BLaER1 (cell line): Measurements from ENCODE around the gene MOB2.
A peak's percentile ranks its signal among the peaks of the same experiment; 100 is the strongest.
"Not testable (repeated sequence)": the region's sequence is repeated elsewhere in the genome, so short reads cannot be mapped to it uniquely, and the experiment has no call there.

ENCODE experiments used
- H3K27ac ChIP-seq: shearing (Covaris generic); formaldehyde crosslinking; 2 replicates; pipeline ENCODE4 v1.8.1; 2022
- H3K27me3 ChIP-seq: shearing (Covaris generic); formaldehyde crosslinking; 2 replicates; pipeline ENCODE4 v1.8.1; 2022
- H3K36me3 ChIP-seq: shearing (Covaris generic); formaldehyde crosslinking; 2 replicates; pipeline ENCODE4 v1.8.1; 2022
- H3K4me1 ChIP-seq: shearing (Covaris generic); formaldehyde crosslinking; 2 replicates; pipeline ENCODE4 v1.8.1; 2022
- H3K4me2 ChIP-seq: shearing (Covaris generic); formaldehyde crosslinking; 2 replicates; pipeline ENCODE4 v1.8.1; 2022
- H3K4me3 ChIP-seq: shearing (Covaris generic); formaldehyde crosslinking; 2 replicates; pipeline ENCODE4 v1.8.1; 2022
- H3K9ac ChIP-seq: shearing (Covaris generic); formaldehyde crosslinking; 2 replicates; pipeline ENCODE4 v1.8.1; 2022
- H3K9me3 ChIP-seq: shearing (Covaris generic); formaldehyde crosslinking; 2 replicates; pipeline ENCODE4 v1.8.1; 2022
- H4K20me1 ChIP-seq: shearing (Covaris generic); formaldehyde crosslinking; 2 replicates; pipeline ENCODE4 v1.8.1; 2022
- Cebpa-rat ChIP-seq: shearing (Covaris generic); IDR thresholded peaks from 2 replicates; pipeline ENCODE4 v1.8.1; 2022

MOB2 gene

DNA sequence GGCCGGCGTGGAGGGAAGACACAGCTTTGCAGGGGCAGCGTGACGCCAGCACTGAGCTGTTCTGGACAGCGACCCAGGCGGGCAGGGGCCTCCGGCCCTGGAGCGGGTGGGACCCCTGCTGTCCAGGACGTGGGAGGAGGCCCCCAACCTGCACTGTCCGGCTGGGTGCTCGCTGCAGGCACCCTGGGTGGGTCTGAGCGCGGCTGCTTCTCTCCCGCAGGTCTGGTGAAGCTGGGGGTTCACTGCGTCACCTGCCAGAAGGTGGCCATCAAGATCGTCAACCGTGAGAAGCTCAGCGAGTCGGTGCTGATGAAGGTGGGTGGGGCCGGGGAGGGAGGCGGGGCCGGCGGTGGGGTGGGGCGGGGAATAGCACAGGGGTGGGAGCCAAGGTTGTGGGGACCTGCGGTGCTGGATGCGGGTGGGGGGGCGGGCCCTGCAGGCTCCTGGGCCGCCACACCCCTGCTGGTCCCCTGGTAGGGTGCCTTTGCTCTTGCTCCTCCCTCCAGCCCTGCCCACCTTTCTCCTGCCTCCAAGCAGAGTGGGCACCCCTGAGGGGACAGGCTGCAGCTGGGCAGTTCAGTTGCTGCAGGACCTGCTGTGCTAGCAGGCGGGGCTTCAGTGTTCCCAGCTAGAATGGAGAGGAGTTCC is 50.6 kb downstream of the MOB2 start:
- peaks cover 35% of the 10 kb centered on the region for H3K4me1 ChIP-seq
- no peak overlapping the region for H3K9ac ChIP-seq
- 0 out of 2 replicates have a peak overlapping the region, but pooled peaks have one; percentile 11 for H3K4me3 ChIP-seq
- peaks cover 4% of the 10 kb centered on the region; the same call in 1 of the 2 replicates for H3K27me3 ChIP-seq
- no peak for TF ChIP-seq Cebpa-rat
- H3K9me3 ChIP-seq: no peaks in the 10 kb centered on the region
- peaks cover 20% of the 10 kb centered on the region; the same call in 1 of the 2 replicates for H4K20me1 ChIP-seq
- no peak overlapping the region for H3K27ac ChIP-seq
- peak overlapping the region; percentile 81 for H3K4me2 ChIP-seq
- H3K36me3 ChIP-seq: no peaks in the 10 kb centered on the region

DNA sequence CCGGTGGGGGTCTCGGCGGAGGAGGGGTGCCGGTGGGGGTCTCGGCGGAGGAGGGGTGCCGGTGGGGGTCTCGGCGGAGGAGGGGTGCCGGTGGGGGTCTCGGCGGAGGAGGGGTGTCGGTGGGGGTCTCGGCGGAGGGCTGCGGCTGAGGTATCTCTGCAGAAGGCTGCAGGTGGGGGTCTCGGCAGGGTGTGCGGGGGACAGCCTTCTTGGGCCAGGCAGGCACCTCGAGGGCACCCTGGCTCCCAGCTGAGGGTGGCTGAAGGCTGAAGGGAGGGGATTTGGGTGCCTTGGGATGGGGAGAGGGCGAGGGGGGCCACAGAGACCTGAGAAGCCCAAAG is 51.1 kb downstream of the MOB2 start:
- H3K27me3 ChIP-seq, H3K36me3 ChIP-seq, H3K27ac ChIP-seq, H3K9ac ChIP-seq, H3K4me3 ChIP-seq, H3K9me3 ChIP-seq: not testable (repeated sequence)
- Histone ChIP-seq H4K20me1 (peaks cover 20% of the 10 kb centered on the region; the same call in 1 of the 2 replicates), H3K4me2 (peak overlapping the region; percentile 81), H3K4me1 (peaks cover 32% of the 10 kb centered on the region)

GRCh38 chr11:1433977-1434640 is 52.5 kb downstream of the MOB2 start:
- no peaks in the 10 kb centered on the region for H3K36me3 ChIP-seq
- H4K20me1 ChIP-seq: peaks cover 20% of the 10 kb centered on the region; the same call in 1 of the 2 replicates
- H3K4me1 ChIP-seq: peaks cover 24% of the 10 kb centered on the region
- H3K9me3 ChIP-seq: no peaks in the 10 kb centered on the region
- H3K4me3 ChIP-seq: no peak overlapping the region
- no peak for TF ChIP-seq Cebpa-rat
- peaks cover 4% of the 10 kb centered on the region; the same call in 1 of the 2 replicates for H3K27me3 ChIP-seq
- no peak overlapping the region for H3K9ac ChIP-seq
- no peak overlapping the region for H3K4me2 ChIP-seq
- H3K27ac ChIP-seq: no peak overlapping the region

DNA sequence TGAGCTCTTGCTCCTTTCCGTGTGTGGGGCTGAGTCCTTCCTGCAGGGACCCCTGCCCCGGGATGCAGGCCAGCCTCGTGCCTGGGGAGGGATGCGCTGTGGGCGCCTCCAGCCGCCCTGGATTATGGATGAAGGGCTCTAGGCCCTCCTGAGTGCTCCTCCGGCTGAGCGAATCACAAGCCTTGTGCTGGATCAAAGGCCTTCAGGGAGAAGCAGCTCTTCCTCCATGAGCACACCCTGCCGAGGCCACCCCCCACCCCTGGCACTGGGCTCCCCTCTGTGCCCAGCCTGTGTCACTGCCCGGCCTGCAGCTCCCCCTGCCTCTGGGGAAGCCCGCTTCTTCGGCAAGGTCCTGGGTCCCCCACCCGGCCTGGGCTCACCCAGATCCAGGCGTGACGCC is 53.0 kb downstream of the MOB2 start:
- TF ChIP-seq Cebpa-rat: no peak
- Histone ChIP-seq H3K9ac (no peak overlapping the region), H3K9me3 (no peaks in the 10 kb centered on the region), H3K4me3 (no peak overlapping the region), H3K27me3 (peaks cover 4% of the 10 kb centered on the region; the same call in 1 of the 2 replicates), H4K20me1 (peaks cover 20% of the 10 kb centered on the region; the same call in 1 of the 2 replicates), H3K4me1 (peaks cover 24% of the 10 kb centered on the region), H3K27ac (no peak overlapping the region), H3K36me3 (no peaks in the 10 kb centered on the region), H3K4me2 (no peak overlapping the region)

- H3K27ac ChIP-seq: no peak overlapping the region
- H3K4me3 ChIP-seq: no peak overlapping the region
- no peaks in the 10 kb centered on the region for H3K9me3 ChIP-seq
- H3K4me2 ChIP-seq: no peak overlapping the region
- peaks cover 21% of the 10 kb centered on the region; the same call in 1 of the 2 replicates for H4K20me1 ChIP-seq
- H3K4me1 ChIP-seq: peaks cover 7% of the 10 kb centered on the region
- no peak overlapping the region for H3K9ac ChIP-seq
- H3K36me3 ChIP-seq: no peaks in the 10 kb centered on the region
- no peak for TF ChIP-seq Cebpa-rat
- H3K27me3 ChIP-seq: peaks cover 19% of the 10 kb centered on the region; the same call in 1 of the 2 replicates
Measured at GRCh38 chr11:1428762-1429316, 57.7 kb downstream of the MOB2 start.

DNA sequence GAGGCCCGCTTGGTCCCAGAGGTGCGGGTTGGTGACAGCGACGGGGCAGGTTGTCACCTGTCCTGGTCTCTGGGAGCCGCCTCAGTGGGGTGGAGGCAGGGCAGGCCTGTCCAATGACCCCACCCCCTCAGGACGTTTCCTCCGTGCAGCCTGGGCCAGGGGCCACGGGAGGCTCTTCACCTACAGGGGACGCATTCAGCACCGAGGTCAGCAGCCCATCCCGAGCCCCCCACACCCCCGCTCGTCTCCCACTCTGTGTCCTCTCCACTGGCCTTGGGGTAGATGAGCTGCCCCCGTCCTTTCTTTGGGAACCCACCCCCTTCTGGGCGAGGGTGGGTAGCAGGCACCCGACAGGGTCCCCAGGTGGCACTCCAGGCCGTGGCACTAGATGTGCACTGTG is 61.1 kb downstream of the MOB2 start:
- Histone ChIP-seq H3K4me1 (peaks cover 13% of the 10 kb centered on the region), H3K36me3 (no peaks in the 10 kb centered on the region), H3K9ac (no peak overlapping the region), H3K27ac (no peak overlapping the region), H3K27me3 (peaks cover 15% of the 10 kb centered on the region; the same call in 1 of the 2 replicates), H3K9me3 (no peaks in the 10 kb centered on the region), H4K20me1 (peaks cover 14% of the 10 kb centered on the region; the same call in 1 of the 2 replicates), H3K4me2 (peak overlapping the region; percentile 30), H3K4me3 (no peak overlapping the region)
- no peak for TF ChIP-seq Cebpa-rat

GRCh38 chr11:1425006-1425405 is 61.6 kb downstream of the MOB2 start:
- peaks cover 13% of the 10 kb centered on the region for H3K4me1 ChIP-seq
- H3K36me3 ChIP-seq: no peaks in the 10 kb centered on the region
- no peak for TF ChIP-seq Cebpa-rat

DNA sequence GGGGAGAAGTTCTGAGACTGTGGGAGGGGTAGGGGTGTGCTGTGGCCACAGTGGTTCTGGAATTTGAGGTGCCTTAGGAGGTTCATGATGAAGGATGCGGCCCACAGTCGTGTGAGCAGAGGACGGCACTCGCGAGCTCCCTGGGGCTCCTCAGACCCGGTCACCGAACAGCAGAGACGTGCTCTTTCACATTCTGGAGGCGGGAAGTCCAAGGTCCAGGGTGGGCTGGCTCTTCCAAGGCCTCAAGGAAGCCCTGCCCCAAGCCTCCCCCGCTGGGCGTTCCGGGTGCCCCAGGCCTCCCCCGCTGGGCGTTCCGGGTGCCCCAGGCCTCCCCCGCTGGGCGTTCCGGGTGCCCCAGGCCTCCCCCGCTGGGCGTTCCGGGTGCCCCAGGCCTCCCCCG is 63.2 kb downstream of the MOB2 start:
- not testable (repeated sequence) for H3K4me3 ChIP-seq, H3K27ac ChIP-seq, H3K9ac ChIP-seq, H3K4me2 ChIP-seq, H3K36me3 ChIP-seq
- peaks cover 18% of the 10 kb centered on the region for H3K9me3 ChIP-seq
- H4K20me1 ChIP-seq: peaks cover 14% of the 10 kb centered on the region; the same call in 1 of the 2 replicates
- peaks cover 15% of the 10 kb centered on the region; the same call in 1 of the 2 replicates for H3K27me3 ChIP-seq
- peaks cover 13% of the 10 kb centered on the region for H3K4me1 ChIP-seq

More at GRCh38 chr11:1425006-1425405, 61.6 kb downstream of the MOB2 start:
- Histone ChIP-seq H4K20me1 (peaks cover 14% of the 10 kb centered on the region; the same call in 1 of the 2 replicates), H3K9me3 (peaks cover 2% of the 10 kb centered on the region; the same call in 1 of the 2 replicates), H3K9ac (no peak overlapping the region), H3K4me2 (peak overlapping the region; percentile 30), H3K4me3 (no peak overlapping the region), H3K27ac (no peak overlapping the region), H3K27me3 (peaks cover 15% of the 10 kb centered on the region; the same call in 1 of the 2 replicates)

GRCh38 chr11:1422981-1423380 is 63.6 kb downstream of the MOB2 start:
- H3K4me3 ChIP-seq: no peak overlapping the region
- peaks cover 22% of the 10 kb centered on the region for H3K9me3 ChIP-seq
- no peak overlapping the region for H3K4me2 ChIP-seq
- H3K4me1 ChIP-seq: peaks cover 13% of the 10 kb centered on the region
- H3K36me3 ChIP-seq: no peaks in the 10 kb centered on the region
- H3K9ac ChIP-seq: no peak overlapping the region
- no peak overlapping the region for H3K27ac ChIP-seq
- TF ChIP-seq Cebpa-rat: no peak
- peaks cover 14% of the 10 kb centered on the region; the same call in 1 of the 2 replicates for H4K20me1 ChIP-seq
- peaks cover 15% of the 10 kb centered on the region; the same call in 1 of the 2 replicates for H3K27me3 ChIP-seq

GRCh38 chr11:1422481-1422880 is 64.1 kb downstream of the MOB2 start:
- H3K27me3 ChIP-seq: peaks cover 15% of the 10 kb centered on the region; the same call in 1 of the 2 replicates
- no peak for TF ChIP-seq Cebpa-rat
- no peak overlapping the region for H3K27ac ChIP-seq

More at GRCh38 chr11:1422481-1422880, 64.1 kb downstream of the MOB2 start:
- H3K9ac ChIP-seq: no peak overlapping the region
- peaks cover 14% of the 10 kb centered on the region; the same call in 1 of the 2 replicates for H4K20me1 ChIP-seq
- H3K4me2 ChIP-seq: no peak overlapping the region
- no peak overlapping the region for H3K4me3 ChIP-seq
- peaks cover 13% of the 10 kb centered on the region for H3K4me1 ChIP-seq
- H3K36me3 ChIP-seq: no peaks in the 10 kb centered on the region
- H3K9me3 ChIP-seq: peaks cover 26% of the 10 kb centered on the region
